Activated CD8-positive, alpha-beta memory T cell treated with anti-CD3 and anti-CD28 coated beads, Interleukin-2, amount 50 U/mL, for 24 hours (primary cell): ENCODE data around the gene MTRF1.

Experiments used
- DNase-seq: peaks from one replicate; pipeline ENCODE4 v3.0.0-alpha.2; 2020; ENCODE audit errors: extremely low read depth

The MTRF1 gene

DNA sequence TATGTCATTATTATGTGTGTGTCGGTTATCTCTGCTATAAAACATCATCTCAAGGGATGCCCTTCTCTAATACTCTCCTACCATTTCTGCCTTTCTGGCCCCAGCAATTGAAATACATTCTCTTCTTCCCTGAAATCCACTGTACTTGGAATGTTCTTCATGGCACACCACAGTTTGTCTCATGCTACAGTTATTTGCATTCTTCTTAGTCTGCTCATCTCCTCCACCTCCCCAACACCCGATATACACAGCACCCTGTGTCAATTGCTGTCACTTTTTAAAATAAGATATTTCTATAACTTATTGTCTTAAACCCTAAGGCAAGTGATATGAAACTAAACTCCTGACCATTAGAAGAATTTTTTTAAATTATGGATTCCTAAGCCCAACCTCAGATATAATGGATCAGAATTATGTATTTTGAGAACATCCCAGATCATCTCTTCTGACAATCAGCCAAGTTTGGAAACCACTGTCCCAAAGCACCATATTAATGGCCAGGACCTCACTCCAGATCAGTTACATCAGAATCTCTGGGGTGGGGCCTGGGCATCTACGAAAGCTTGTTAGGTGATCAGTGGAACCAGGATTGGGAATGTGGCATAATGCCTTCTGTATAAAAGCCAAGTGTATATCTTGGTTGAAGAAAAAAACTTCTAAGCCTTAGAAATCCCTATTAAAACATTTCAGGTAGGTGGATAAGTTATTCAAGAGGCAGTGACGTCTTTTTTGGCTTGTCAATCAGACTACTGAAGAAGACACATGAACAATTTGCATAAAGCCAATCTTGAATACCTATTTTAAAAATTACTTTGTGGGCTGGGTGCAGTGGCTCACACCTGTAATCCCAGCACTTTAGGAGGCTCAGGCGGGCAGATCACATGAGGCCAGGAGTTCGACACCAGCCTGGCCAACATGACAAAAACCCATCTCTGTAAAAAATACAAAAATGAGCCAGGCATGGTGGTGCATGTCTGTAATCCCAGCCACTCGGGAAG, 39.0 kb downstream of the MTRF1 start:
- no peak for DNase-seq

DNA sequence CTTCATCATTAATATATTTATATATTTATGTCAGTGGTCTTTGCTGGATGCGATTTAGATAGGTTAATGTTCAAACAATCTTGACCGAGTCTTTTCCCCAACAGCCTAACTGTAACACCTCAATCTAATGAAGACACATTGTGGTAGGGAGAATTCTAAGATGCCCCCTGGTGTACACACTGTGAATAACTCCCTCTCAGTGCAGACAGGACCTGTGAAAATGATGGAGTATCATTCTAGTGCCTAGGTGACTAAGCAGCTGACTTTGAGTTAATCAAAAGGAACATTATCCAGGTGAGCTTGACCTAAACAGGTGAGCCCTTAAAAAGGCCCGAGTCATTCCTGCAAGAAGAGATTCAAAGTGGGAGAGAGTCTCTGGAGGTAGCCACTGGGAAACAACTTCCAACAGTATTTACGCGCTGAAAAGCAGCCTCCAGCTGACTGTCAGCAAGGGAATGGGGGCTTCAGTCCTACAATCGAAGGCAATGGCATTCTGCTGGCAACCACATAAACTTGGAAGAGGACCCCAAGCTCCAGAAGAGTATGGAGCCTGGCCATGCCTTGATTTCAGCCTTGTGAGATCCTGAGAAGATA, 41.0 kb downstream of the MTRF1 start:
- peak; percentile 18 for DNase-seq

DNA sequence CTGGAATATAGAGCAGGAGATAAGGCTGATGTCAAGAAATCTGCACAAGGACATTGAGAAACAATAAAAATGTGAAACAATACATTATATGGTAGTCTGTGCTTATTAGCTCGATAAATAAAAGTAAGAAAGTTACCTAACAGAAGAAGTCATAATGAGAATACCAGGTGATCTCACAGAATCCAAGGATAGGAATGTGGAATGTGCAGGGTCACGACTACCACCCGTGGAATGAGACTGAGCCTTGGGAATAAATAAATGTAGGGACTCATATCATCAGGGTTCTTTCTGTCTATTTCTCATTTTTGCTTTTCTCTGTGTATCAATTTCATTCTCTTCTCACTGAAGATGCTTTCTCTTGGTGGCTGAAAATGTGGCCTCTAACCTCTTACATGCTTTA, 43.0 kb downstream of the MTRF1 start:
- no peak for DNase-seq

DNA sequence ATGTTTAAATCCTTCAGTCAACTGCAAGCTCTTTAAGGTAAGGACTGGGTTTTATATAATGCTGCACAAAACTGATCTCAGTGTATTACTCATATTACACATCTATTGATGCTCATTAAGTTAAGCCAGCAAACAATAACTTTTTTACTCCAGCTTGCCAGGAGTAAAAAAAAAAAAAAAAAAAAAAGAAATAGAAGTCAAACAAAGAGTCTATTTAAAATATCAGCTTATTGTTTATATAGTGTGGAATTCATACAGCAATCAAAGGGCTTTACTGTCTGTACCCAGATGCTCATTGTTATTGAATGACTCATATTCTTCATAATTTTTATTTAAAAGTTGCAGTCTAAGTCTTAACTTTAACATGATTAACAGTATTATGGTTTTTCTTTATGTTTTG, 47.2 kb downstream of the MTRF1 start:
- DNase-seq = no peak

DNA sequence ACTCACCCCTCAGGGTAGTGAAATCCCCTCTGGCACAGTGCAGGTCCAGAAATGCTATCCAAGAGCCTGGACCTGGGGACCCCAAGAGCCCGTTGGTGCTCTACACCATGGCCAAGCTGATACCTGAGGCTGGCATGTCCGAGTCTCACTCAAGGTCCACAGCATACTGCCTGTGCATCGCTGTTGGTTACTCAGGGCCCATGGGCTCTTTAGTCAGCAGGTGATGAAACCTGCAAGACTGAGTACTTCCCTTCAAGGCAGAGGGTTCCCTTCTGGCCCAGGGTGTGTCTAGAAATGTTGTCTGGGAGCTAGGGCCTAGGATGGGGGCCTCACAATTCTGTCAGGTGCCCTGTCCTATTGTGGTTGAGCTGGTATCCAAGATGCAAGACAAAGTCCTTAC, 49.5 kb downstream of the MTRF1 start:
- DNase-seq = no peak

DNA sequence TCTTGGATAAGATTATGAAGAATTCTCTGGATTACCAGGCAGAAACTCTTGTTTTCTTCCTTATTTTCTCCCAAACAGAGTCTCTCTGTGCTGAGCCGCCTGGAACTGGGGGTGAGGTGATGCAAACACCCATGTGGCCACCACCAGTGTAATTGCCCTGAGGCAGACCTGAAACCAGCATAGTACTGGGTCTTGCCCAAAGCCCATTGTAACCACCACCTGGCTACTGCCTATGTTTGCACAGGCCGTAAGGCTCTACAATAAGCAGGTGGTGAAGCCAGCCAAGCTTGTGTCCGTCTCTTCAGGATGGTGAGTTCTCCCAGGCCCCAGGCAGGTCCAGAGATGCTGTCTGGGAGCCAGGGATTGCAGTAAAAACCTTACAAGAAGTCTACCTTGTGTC, 50.1 kb downstream of the MTRF1 start:
- no peak for DNase-seq

DNA sequence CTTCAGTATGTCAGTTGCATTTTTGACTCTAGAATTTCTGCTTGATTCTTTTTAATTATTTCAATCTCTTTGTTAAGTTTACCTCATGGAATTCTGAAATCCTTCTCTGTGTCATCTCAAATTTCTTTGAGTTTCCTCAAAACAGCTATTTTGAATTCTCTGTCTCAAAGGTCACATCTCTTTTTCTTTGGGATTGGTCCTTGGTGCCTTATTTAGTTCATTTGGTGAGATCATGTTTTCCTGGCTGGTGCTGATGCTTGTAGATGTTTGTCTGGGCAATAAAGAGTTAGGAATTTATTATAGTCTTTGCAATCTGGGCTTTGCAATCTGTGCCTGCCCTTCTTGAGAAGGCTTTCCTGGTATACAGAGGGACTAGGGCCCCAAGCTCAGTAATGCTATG, 50.5 kb downstream of the MTRF1 start:
- no peak for DNase-seq

DNA sequence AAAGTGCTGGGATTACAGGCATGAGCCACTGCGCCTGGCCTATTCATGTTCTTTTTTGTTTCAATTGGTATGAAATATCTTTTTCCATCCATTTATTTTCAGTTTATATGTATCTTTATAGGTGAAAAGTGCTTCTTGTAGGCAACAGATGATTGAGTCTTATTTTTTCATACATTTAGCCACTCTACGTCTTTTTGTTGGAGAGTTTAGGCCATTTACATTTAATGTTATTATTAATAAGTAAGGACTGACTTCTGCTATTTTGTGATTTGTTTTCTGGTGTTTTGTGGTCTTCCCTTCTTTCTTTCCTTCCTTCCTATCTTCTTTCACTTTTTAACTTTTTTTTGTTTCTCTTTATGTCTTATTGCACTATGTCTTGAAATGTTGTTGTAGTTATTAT, 52.3 kb downstream of the MTRF1 start:
- DNase-seq = no peak

DNA sequence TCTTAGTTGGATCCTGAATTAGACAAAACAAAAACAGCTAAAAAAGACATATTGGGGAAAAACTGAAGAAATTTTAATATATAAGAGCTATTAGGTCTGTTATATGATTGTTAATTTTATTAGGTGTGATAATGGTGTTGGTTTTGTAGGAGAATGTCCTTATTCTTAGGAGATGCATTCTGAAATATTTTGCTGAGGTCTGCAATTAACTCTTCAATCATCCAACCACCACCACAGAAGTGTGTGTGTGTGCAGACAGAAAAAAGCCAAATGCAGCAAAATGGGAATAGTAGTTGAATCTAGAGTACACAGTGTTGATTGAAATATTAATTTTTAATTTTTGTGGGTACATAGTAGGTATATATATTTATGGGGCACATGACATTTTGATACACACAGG, 56.9 kb downstream of the MTRF1 start:
- no peak for DNase-seq

DNA sequence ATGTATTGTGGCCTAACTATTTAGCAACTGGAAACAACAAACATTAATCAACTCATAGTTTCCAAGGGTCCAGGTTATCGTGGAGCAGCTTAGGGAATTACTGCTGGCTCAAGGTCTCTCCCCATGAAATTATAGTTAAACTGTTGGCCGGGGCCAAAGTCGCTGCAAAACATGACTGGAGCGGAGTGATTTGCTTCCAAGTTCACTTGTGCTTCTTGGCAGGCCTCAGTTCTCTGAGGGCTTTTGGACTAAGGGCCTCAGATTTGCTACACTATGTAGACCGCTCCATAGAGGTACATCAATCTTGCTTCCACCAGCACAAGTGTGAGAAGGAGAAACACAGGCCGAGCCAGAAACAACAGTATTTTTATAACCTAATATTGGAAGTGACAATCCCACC, 59.6 kb downstream of the MTRF1 start:
- DNase-seq = no peak

DNA sequence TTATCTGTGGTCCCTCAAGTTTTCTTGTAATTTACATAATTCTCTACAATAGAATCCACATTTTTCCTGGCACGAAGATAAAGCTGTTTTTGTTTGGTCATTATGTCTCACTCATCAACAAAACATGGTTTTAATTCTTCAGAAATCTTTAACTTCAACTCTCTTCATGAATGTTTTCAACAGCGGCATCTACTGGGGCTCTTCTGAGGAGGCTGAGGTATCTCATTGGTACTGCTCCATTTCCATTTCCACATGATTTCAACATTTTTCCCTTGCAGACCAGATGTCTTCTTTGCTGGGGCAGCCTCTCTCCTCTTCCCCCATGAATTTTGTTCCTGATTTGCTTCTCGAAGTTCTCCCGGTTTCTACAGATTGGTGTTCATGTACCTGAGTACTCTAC, 63.2 kb downstream of the MTRF1 start:
- no peak for DNase-seq

DNA sequence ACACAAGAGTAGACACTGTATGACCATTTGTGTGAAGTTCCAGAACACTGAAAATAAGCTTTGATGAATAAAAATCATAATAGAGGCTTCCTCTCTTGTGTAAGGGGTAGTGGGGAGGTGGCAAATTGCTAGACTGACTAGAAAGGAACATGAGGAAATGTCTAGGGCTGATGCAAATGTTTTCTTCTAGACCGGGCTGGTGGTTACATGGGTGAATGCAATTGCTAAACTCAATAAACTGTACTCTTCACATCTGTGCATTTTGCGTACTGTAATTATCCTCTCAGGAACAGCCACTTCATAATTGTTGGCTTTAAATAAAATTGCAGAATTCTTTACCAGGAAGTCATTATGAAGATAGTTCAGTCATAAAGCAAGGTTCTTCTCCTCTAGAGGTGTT, 63.9 kb downstream of the MTRF1 start:
- DNase-seq = no peak

DNA sequence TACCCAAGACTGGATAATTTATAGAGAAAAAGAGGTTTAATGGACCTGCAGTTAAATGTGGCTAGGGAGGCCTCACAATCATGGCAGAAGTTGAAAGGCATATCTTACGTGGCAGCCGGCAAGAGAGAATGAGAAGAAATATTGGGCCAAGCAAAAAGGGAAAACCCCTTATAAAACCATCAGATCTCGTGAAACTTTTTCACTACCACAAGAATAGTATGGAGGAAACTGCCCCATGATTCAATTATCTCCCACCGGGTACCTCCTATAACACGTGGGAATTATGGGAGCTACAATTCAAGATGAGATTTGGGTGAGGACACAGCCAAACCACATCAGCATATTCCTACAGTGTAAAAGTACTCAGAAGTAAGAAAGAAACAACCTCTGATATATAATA, 64.3 kb downstream of the MTRF1 start:
- no peak for DNase-seq

DNA sequence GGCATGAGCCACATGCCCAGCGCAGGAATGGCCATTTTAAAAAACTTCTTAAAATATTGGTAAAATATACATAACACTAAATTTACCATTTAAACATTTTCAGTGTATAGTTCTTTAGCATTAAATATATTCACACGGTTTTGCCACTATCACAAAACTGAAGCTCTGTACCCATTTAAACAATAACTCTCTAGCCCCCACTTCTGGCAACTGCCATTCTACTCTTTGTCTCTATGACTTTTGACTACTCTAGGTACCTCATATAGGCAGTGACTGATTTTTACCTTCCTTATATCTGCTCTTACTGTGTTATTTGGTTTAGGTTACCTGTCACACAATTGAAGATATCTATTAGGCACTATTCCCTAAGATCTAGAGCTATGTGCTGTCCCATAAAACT, 66.8 kb downstream of the MTRF1 start:
- no peak for DNase-seq

DNA sequence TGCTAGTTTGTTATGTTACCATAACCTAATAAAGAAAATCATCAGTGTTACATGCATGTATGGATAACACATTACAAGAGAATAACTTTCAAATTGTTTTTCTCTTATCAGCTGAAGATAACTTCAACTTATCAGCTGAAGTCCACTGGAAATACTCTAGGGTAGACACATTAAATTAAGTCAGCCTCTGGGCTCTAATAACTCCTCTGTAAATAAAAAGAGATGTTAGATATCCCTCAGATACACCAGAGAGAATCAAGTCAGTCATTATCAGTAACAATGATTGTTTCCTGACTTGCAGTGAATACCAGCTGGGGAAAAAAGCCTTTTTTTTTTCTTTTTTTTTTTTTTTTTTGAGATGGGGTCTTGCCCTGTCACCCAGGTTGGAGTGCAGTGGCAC, 67.4 kb downstream of the MTRF1 start:
- DNase-seq = no peak

DNA sequence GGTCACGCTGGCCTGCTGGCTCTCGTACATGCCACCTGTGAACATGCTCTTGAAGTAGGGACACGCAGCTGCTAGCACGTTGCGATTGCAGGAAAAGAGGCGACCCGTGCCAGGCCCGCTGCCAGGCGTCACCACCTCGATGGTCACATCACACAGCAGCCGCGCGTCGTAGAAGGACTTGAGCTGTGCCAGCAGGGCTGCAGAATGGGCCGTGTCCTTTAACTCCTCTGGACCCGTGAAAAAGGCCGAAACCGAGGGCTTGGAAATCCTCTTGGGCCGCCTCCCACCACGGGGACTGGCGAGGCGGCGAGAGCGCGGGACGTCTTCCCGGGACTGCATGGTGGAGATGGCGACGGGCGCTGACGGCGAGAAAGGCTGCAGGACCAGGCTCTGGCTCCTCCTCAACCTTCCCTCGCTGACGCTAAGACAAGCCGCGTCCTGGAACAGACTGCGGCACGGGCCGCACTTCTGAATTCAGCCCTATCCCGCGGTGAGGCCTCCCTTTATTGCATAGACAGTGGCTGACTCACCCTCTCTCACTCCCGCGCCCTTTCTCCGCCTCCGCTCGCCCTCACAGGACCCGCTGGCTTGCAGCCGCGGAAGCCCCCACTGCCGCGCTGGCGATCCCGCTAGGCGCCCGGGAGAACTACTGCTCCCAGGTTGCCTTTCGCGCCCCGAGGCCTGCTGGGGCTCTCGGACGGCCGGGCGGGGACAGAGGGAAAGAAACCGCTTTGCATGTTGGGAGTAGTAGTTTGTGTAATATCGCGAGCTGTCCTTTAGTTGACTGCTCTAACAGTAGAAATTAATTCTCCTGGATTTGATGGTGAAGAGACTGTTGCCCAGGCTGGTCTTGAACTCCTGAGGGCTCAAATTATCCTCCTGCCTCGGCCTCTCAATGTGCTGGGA, 69.2 kb downstream of the MTRF1 start, which contains the start of gene KBTBD7:
Gene KBTBD7 (minus strand): TSS at position 651 of the 906 bp plus-strand sequence. CDS start 312 bp downstream, at position 339.
- peak; percentile 83 for DNase-seq

DNA sequence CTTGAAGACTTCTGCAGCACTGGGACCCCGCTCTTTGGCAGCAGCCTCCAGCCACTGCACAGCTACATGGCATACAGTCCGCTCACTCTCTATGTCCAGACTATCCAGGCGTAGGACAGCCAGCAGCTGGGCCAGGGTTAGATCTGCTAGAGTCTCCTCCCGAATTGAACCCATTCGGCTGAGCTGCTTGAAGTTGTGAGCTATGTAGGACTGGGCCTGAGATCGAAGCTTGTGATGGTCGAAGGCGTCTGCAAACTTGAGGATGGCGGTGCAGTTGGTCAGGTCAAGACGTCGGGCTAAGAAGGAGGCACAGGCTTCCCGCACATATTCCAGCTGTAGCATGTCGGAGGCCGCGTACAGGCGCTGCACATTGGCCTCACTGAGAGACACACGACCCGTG, 69.9 kb downstream of the MTRF1 start:
- DNase-seq = no peak

DNA sequence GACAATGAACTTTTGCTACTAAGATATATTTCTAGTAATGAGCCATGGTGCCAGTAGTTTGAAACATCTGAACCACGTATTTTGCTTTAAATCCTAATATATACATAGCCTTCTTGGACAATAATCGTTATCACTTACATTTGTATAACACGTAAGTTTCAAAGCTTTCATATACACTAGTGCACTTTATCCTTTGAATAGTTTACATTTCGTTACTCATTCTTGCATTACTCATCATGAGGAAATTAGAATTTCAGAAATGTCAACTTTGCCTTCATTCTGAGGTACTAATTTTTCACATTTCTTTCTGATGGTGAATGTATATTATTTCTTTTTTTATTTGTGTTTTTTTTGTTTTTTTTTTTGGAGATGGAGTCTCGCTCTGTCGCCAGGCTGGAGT, 74.8 kb downstream of the MTRF1 start:
- DNase-seq = no peak

DNA sequence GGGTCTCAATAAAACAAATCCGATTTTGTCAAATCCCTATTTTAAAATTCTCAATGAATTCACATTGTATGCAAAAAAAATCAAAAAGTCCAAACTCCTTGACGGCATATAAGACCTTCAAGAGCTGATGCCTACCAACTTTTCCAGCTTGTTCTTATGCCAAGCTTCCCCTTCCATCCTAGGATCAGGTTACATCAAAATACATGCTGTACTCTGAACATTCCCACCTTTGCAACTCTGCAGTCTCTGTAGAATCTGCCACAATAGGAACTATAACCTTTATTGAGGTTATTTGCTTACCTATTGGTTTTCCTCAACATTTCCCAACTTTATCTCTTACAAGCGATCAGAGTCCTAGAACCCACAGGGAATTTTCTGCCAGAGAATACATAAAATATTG, 76.9 kb downstream of the MTRF1 start:
- no peak for DNase-seq

DNA sequence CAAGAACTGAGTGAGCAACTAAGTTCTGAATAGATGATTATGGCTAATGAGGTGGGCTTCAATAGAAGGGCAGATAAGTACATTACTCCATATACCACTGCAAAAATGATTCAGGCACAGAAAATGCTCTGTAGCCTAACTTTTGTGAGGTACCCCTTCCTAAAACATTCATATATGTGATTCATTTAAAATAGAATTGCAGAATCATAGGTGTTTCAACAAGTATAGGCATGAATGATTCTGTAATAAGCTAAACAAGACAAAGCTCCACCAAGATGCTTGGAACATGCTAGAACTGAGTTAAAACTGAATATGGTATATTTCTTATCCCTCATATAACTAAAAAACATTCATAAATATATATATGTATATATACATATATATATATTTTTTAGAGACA, 81.1 kb downstream of the MTRF1 start:
- no peak for DNase-seq

DNA sequence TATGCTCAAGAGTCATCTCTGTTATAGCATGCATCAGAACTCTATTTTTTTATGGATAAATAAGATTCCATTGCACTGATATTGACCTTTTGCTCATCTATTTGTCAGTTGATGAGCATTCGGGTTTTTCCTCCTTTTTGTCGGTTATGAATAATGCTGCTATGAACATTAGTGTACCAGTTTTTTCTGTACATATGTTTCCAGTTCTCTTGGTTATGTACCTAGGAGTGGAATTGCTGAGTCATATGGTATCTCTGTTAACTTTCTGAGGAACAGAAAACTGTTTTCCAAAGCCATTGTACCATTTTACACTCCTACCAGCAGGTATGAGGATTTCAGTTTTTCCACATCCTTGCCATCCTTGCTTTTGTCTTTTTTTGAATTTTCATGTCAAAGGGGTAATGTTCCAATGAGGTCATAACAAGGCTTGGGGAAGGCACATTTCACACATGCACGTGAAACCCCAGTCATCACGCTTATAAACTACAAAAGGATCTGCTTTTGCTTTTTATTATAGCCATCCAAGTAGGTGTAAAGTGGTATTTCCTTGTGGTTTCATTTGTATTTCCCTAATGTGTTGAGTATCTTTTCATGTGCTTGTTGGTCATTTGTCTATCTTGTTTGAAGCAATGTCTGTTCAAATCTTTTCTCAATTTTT, 83.7 kb downstream of the MTRF1 start:
- no peak for DNase-seq

DNA sequence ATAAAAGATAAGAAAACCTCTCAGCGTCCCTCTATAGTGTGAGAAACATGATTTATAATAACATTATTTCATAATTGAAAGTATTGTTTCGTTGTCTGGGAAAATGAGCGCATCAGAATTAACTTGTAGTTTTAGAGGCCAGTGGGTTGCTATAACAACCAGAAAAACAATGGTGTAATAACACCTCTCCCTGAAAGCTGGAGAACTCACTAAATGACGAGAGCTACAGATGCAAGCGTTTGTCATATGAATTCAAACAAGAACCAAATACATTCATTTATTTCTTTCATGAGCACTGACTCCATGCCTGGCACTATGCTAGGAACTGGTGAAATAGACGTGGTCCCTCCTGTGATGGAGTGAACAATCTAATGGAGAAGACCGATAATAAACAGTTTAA, 85.3 kb downstream of the MTRF1 start:
- no peak for DNase-seq
